Stimulated activated CD4-positive, alpha-beta T cell treated with anti-CD3 and anti-CD28 coated beads, Interleukin-4, amount 100 ng/mL, for 48 hours (primary cell): ENCODE measurements around the gene MAMSTR.
"Not testable (repeated sequence)": the region's sequence is repeated elsewhere in the genome, so short reads cannot be mapped to it uniquely, and the experiment has no call there.

Source experiments
- DNase-seq, 2 donors: peaks; one replicate each; pipeline ENCODE4 v3.0.0-alpha.2; 2020; ENCODE audit warnings: low read depth in 2 of 2

Gene MAMSTR, protein sequence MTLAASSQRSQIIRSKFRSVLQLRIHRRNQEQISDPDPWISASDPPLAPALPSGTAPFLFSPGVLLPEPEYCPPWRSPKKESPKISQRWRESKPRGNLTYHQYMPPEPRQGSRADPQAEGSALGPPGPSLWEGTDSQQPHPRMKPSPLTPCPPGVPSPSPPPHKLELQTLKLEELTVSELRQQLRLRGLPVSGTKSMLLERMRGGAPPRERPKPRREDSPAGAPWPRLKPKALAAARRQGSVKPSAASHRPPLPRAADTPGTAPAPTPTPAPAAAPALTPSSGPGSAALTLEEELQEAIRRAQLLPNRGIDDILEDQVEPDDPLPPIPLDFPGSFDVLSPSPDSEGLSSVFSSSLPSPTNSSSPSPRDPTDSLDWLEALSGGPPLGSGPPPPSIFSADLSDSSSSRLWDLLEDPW

GRCh38 chr19:48719263-48720171 lies at the start of gene MAMSTR:
MAMSTR (minus strand) TSS chr19:48719725; CDS start chr19:48719031, 694 bp downstream.
- no peak for DNase-seq

DNA sequence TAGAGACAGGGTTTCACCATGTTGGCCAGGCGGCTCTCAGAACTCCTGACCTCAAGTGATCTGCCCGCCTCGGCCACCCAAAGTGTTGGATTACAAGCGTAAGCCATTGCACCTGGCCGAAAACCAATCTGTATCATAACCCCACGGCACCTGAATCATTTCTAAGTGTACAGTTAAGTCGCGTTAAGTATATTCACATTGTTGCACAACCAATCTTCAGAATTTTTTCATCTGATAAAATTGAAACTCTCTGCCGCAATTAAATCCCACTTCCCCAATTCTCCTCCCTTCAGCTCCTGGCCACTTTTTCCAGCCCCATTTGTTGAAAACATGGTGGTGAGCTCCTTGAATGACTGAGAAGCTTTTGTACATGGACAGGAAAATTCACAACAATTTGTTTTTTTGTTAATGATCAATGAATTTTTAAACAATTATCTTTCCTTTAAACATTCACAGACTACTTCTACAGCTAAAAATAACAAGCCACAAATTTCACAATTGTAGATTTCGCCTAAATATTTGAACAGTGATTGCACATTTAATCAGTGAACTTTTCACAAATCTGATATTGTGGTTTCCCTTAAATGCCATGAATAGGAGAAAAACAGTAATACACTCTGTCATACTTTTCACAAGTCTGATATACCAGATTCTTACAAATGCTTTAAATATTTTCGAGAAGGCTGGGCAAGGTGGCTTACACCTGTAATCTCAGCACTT lies 49.6 kb upstream of the MAMSTR start:
- DNase-seq: no peak

GRCh38 chr19:48768171-48768753 lies 48.7 kb upstream of the MAMSTR start:
- not testable (repeated sequence) for DNase-seq

- not testable (repeated sequence) for DNase-seq
Observed at GRCh38 chr19:48765816-48766215, 46.3 kb upstream of the MAMSTR start.

DNA sequence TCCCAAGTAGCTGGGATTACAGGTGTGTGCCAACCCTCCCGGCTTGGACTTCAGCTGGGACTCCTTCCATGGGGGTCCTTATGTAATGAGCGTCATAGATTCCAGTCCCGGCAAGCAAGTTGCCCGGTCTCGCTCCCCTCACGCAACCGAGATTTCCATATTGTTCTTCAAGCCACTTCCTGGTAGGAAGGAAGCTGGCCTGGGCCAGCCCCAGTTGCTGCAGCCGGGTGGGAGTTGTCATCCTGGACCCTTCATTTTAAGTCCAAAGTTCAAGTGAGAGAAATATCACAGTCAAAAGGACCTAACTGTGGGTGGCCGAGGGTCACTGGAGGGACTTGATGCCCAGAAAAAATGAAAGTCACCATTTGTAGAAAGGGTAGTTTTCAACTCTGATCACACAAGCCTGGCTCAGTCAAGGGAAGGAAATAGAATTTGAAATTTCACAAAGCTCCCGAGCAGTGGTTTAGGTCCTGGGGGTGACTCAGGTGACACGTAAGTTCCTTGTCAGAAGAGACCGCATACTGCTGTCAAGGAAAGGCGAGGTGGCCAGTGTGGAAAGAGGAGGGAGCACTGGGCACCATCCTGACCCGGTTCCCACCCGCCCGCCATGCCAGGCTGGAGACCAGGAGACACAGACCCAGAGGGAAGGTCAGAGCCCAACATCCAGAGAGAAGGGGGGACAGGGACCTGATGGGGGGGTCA lies 41.1 kb upstream of the MAMSTR start:
- no peak for DNase-seq

- DNase-seq: no peak
Observed at GRCh38 chr19:48757741-48758144, 38.2 kb upstream of the MAMSTR start.

DNA sequence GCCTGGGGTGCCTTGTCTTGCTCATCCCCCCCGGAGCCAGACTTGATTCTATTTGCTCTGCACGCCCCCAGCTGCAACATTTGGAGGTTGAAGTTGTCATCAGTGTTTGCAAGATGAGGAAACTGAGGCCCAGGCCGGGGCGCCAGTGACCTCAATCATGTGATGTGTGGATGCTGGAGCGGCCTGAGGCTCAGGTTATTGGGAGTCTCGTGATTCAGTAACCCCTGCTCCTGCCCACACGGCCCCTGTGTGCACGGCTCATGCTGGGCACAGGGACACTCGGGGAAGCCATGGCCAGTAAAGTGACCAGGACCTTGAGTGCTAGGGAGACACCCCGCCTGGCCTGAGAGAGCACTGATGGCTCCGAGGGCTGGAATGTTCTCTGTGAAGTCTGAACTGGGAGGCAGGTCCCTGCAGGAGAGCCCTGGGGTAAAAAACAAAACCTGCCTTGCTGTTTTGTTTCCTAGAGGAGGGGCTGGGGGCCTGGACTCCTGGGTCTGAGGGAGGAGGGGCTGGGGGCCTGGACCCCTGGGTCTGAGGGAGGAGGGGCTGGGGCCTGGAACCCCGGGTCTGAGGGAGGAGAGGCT lies 37.7 kb upstream of the MAMSTR start:
- no peak for DNase-seq

- DNase-seq: no peak
Observed at GRCh38 chr19:48756686-48757085, 37.2 kb upstream of the MAMSTR start.

DNA sequence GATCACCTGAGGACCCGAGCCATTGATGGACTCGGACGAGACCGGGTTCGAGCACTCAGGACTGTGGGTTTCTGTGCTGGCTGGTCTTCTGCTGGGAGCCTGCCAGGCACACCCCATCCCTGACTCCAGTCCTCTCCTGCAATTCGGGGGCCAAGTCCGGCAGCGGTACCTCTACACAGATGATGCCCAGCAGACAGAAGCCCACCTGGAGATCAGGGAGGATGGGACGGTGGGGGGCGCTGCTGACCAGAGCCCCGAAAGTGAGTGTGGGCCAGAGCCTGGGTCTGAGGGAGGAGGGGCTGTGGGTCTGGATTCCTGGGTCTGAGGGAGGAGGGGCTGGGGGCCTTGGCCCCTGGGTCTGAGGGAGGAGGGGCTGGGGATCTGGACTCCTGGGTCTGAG lies 36.7 kb upstream of the MAMSTR start:
- no peak for DNase-seq

GRCh38 chr19:48755787-48756186 lies 36.3 kb upstream of the MAMSTR start:
- no peak for DNase-seq

DNA sequence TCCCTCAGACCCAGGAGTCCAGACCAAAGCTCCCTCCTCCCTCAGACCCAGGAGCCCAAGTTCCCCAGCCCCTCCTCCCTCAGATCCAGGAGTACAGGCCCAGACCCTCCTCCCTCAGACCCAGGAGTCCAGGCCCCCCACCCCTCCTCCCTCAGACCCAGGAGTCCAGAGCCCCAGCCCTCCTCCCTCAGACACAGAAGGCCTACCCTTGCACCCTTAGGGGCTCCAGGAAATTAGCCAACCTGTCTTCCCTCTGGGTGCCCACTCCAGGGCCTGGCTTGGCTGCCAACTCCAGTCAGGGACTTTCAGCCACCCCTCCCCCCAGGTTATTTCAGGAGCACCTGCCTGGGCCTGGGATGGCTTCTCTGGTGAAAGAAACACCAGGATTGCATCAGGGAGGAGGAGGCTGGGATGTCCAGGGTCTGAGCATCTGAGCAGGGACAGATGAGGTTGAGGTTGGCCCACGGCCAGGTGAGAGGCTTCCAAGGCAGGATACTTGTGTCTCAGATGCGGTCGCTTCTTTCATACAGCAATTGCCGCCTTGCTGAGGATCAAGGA lies 35.6 kb upstream of the MAMSTR start, which contains the start of gene FGF21:
Gene FGF21, plus strand, starts transcription at position 441 of the 558 bp plus-strand sequence. CDS start 713 bp downstream, outside the sequence.
- no peak for DNase-seq

DNA sequence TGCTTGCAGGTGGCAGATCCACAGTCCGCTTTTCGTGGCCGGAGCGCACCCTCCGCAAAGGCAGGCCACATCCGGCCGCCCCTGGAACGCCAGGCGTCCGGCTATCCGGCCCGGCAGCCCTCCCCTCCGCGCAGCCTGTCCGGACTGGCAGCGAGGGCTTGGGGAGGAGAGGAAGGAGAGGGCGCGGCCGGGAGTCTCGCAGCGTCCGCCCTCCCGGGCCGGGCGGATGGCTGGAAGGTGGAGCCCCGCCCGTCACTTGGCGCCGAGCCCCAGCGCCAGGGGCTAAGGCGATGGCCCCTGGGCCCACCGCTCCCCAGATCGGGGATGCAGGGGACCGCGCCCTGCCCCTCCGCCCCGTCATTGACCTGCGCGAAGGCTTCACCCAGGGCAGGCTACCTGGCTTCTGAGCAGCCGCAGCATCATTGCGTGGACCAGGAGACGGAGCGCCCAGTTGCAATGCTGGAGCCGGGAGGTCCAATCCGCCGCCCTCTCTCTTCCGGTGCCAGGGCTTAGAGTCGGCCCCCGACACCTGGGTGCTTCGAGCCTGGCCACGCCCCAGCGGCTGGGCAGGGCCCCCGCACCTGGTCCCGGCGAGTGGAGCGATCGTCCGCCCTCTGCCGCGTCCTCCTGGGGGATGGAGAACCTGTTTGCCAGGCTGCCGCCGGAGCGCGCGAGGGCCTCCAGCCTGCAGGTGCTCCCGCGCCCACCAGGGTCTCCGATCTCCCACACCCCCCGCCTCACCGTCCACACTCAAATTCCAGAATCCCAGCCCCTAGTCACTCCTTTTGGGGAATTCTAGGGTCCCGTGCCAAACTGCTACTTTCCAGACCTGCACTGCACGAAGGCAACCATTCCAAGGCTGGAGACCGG lies 33.2 kb upstream of the MAMSTR start, which contains the start of gene FUT1:
Gene FUT1, minus strand, starts transcription at position 146 of the 870 bp plus-strand sequence. CDS start 1,360 bp downstream, outside the sequence.
- peak in 1 of 2 donors; percentile 13 for DNase-seq

- DNase-seq: no peak
Observed at GRCh38 chr19:48751845-48752495, 32.4 kb upstream of the MAMSTR start.

DNA sequence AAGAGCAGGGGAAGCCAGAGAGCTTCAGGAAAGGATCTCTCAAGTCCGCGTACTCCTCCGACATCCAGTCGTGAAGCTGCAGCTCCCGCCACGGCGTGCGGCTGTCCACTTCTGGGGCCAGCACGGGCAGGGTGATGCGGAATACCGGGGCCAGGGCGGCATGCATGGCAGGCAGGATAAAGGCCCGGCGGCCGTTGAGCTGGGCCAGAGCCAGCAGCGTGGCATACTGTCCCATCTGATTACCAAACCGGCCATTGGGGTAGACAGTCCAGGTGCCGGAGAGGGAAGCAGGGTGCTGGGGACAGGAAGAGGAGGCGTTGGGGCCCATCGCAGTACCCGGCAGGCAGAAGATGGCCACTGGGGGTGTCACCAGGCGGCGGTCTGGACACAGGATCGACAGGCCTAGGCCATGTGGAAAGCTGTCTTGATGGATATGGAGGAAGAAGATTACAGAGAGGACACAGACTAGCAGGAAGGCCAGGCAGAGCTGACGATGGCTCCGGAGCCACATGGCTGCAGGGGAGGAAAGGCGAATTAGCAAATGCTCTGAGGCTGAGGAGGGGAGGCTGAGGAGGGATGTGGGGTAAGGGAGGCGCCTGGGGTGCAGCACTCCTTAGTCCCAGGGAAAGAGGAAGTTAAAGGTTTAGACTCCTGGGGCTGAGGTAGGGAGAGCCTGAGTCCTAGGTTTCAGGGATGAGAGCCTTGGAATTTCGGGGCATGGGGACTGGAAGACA lies 31.4 kb upstream of the MAMSTR start:
- no peak for DNase-seq

DNA sequence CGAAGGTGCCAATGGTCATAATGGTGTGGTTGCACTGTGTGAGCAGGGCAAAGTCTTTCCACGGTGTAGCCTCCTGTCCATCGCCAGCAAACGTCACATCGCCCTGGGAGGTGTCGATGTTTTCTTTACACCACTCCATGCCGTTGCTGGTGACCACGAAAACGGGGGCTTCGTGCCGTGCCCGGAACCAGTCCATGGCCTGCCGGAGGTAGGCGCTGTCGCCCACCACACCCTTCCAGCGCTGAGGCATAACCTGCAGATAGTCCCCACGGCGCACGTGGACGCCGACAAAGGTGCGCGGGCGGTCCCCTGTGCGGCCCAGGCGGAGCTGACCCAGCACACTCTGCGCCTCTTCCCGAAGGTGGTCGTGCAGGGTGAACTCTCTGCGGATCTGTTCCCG lies 30.8 kb upstream of the MAMSTR start:
- no peak for DNase-seq

- no peak for DNase-seq
Observed at GRCh38 chr19:48749571-48750198, 30.2 kb upstream of the MAMSTR start.
